GM21515 (cell line): Measurements from ENCODE around the gene HSPA4.
A peak's percentile ranks its signal among the peaks of the same experiment; 100 is the strongest.
"Not testable (repeated sequence)": the region's sequence is repeated elsewhere in the genome, so short reads cannot be mapped to it uniquely, and the experiment has no call there.

Experiments used
- ATAC-seq: cut with Tn5 transposase; IDR thresholded peaks from one replicate; pipeline ENCODE4 v1.9.1; 2021; ENCODE audit not compliant: unreplicated experiment

HSPA4 gene

DNA sequence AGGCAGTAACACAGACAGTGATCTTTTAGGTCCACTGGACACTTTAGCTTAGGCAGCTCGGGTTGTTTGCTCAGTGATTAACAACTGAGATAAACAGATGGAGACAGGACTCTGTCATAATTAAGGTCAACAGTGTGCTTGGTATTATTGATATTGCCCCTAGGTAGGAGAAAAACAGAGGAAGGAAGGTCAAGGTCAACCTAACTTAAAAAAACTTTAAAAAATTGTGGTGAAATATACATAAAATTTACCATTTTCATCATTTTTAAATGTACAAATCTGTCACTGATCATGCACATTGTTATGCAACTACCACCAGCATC, 2.1 kb upstream of the HSPA4 start:
- ATAC-seq: no peak

DNA sequence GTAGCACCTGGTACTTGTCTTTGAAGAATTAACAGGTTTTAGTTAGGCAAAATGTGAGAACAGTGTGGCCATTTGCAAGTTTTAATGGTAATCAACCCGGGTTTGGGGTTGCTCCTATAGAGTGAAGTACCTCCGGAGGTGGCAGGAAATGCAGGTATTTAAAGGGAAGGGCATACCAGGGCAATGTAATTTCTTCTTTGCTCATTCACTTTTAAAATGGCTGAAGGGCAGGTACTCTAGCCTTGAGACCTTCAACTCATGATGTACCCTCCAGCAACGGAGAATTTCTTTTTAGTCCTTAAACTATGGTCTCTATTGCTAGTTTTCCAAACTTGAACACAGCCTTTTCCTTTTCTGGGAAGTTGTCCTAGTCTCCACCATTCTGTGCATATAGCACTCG, 1.3 kb upstream of the HSPA4 start:
- ATAC-seq: no peak

DNA sequence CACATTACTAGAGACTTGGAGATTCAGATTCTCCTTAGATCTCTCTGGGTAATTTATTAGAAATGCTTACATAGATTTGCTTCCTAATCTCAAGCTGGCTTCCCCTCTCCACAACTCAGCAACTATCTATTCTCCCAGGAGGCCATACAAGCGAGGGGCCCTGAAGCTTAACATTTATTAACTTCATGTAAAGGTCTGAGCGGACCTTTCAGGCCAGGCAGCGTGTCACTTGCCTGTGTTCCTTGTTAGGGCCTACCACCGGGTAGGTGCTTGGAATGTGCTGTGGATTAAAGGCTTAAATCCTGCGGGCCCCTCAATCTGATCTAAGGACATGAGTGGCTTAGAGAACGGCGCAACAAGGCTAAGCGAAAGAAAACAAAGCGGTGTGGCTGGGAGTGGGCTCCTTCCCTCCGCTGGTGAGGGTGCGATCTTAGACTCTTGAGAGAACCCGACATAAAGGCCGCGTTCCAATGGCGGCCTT, 712 bp upstream of the HSPA4 start:
- ATAC-seq: no peak

DNA sequence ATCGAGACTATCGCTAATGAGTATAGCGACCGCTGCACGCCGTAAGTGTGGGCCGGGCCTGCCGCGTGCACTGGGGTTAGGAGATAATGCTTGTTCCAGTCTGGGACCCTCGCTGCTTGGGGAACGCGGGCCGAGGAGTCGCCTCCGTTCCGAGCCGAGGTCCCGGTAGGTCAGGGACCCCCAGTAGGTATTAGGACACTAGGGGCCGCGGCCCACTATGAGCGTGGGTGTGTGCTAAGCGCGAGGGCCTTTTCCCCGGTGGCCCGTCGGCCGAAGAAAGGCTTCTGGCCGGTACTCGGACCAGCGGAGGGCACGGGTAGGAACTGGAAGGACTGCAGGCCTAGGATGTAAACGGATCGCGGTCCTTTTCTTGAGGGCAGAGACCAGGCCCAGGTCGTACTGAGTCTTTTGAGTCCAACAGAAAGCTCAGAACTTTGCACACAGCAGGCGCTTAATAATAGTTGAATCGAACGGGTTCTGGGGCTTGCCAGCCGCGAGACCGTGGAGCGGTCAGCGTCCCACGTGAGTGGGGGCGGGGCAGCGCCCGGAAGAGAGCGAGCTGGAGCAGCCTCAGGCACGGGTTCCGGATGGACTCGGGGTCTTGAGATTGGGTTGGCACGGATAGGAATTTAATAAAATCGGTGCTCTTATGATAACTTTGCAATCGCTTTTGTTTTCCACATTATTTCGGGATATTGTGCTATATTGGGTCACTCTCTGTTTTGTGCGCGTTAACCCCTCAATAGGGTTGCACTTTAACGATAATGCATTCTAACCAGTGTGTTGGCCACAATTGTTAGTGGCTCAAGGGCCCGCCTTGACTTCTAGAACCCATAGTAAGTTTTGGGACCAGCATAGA, 733 bp downstream of the HSPA4 start:
- peak; percentile 34 for ATAC-seq

- no peak for ATAC-seq
Observed at GRCh38 chr5:133053448-133053847, 1.6 kb downstream of the HSPA4 start.

GRCh38 chr5:133054697-133055471, 3.1 kb downstream of the HSPA4 start:
- ATAC-seq: no peak

DNA sequence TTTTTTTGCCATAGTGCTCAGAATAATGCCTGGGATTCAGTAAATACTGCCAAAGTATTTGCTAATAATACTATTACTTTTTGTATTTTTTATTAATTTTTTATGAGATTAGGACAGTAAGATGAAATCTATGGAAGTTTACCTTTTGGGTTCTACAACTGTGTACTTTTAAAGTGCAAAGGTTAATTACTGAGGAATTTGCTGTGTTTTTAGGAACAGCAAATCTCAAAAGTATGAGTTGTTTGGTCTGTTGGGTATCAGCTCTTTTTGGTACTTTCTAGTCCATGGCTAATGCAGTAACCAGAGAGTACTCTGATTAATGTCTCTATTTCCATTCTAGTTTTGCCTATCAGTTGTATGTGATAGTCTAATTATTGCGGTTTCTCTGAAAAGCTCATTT, 5.1 kb downstream of the HSPA4 start:
- no peak for ATAC-seq

DNA sequence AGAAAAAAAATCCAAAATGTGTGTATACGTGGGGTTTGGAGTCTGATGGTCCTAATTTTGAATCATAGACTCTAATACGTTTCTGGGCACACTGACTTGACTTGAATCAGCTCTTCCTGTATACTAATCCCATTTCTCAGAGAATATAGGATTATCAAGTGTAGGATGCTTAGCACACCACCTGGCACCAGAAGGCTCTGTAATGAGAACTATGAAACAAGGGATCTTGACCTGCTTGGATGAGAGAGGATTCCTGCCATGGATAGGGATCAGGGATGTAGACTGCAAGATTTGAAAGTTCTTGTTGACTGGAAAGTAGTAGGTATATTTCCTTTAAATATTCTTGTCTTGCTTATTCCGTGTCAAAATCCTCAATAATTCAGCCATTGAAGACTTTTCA, 7.8 kb downstream of the HSPA4 start:
- no peak for ATAC-seq

GRCh38 chr5:133062276-133062675, 10.5 kb downstream of the HSPA4 start:
- ATAC-seq: no peak

DNA sequence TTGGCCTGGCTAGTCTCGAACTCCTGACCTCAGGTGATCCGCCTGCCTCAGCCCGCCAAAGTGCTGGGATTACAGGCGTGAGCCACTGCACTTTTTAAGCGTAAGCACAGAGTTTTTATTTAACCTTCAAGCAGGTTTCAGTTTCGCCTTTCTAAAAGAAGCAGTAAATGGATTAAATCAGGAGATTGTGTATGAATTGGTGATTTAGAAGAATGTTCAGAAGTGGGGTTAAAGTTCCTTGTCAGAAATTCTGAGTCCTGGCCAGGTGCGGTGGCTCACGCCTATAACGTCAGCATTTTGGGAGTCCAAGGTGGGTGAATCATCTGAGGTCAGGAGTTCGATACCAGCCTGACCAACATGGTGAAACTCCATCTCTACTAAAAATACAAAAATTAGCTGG, 12.2 kb downstream of the HSPA4 start:
- no peak for ATAC-seq

DNA sequence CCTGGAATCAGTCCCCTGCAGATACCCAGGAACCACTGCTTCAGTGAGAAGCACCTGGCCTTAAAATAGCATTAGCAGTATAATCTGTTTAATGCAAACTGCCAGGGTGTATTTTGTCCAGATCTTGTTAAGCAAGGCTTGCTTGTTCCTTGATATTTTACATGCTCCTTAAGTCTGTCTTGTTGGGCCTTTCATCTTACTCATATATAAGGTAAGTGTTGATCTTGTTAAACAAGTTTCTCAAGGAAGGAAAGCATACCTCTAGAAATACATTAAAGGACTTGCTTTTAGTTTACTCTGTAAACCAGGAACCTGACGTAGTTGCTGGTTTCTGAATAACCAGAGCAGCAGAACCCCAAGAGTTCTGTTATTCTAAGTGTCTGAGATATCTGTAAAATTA, 13.7 kb downstream of the HSPA4 start:
- no peak for ATAC-seq

DNA sequence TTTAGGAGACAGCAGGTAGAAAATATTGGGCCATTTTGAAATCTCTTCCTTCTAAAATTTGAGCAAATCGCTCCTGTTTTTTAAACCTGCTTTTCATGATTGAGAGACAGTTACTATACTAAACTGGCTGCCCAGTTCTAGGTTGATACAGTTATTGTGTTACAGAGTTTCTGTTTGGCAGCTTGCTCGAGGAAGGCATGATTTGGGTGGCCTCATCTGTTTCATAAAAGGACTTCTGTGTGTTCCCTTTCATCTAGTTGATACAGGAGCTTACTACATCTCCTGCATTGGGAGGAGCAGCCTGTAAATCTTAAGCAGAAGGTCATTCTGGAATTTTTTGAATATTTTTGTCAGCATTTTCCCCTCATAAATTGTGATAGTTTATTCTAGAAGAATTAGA, 14.2 kb downstream of the HSPA4 start:
- no peak for ATAC-seq

GRCh38 chr5:133072021-133072420, 20.2 kb downstream of the HSPA4 start:
- no peak for ATAC-seq

- ATAC-seq: no peak
Observed at GRCh38 chr5:133075572-133076536, 24.0 kb downstream of the HSPA4 start.

DNA sequence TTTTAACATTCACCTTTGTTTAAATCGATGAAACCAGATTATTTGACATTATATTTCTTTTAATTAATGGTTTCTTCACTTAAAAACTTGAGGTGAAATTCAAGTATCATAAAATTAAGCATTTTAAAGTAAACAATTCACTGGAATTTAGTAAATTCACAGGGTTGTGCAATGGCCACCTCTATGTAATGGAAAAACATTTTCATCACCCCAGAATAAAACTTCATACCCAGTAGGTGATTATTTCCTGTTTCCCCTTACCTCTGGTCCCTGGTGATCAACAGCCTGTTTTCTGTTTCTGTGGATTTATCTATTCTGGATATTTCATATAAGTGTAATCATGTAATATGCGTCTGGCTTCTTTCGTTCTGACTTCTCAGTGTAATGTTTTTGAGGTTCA, 27.2 kb downstream of the HSPA4 start:
- no peak for ATAC-seq

- ATAC-seq: no peak
Observed at GRCh38 chr5:133081036-133081435, 29.2 kb downstream of the HSPA4 start.

DNA sequence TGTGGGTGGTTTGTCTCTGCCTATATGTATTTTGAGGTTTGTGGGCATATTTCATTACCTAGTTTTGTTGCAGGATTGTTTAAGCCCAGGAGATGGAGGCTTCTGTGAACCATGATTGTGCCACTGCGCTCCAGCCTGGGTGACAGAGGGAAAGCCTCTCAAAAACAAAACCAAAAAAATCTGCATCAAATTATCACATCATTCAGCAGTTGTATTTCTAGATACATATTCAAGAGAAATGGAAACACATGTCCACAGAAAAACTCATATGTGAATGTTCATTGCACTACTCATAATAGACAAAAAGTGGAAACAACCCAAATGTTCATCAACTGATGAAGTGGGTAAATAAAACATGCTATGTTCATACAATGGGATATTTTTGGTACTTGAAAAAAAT, 29.9 kb downstream of the HSPA4 start:
- no peak for ATAC-seq

GRCh38 chr5:133082128-133082527, 30.3 kb downstream of the HSPA4 start:
- no peak for ATAC-seq

DNA sequence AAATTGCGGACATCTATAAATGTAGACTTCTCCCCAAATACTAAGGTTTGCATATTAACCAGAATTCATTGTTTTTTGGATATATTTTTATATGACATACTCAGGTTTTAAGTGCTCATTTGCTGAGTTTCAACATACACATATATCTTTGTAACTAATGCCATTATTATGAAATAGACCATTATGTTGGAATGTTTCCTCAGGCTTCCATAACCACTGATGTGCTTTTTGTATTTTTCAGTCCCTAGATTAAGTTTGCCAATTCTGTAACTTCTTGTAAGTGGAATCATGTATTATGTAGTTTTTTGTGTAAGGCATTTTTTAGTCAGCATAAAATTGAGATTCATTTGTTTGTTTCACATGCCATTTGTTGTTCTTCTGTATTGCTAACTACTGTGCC, 32.1 kb downstream of the HSPA4 start:
- no peak for ATAC-seq

- not testable (repeated sequence) for ATAC-seq
Observed at GRCh38 chr5:133085171-133085570, 33.4 kb downstream of the HSPA4 start.

DNA sequence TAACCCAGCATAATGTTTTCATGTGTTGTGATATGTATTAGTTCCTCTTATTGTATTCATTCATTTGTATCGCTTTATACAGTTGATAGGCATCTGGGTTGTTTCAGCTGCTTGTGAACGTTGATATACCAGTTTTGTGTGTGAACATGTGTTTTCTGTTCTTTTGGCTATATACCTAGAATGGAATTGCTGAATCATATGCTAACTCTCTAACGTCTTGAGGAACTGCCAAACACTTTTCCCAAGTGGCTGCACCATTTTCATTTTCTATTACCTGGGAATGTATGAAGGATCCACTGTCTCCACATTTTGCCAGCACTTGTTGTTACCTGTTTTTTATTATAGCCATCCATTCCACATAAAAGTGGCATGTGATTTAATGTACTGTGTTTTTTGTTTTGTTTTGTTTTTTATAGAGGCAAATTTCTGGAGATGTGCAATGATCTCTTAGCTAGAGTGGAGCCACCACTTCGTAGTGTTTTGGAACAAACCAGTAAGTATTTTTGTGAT, 34.6 kb downstream of the HSPA4 start:
- no peak for ATAC-seq
